Retinal pigment epithelial cell (primary cell): ENCODE data around the gene AGBL4.
"Not testable (repeated sequence)": the region's sequence is repeated elsewhere in the genome, so short reads cannot be mapped to it uniquely, and the experiment has no call there.

Experiments used
- DNase-seq: peaks from one replicate; pipeline ENCODE4 v3.0.0-alpha.2; 2010; ENCODE audit warnings: low read depth
- H3K4me3 ChIP-seq: 2 replicates; pipeline ENCODE4 v1.5.1; 2011; ENCODE audit warnings: mild to moderate bottlenecking, low read length, control low read depth, moderate library complexity
- CTCF ChIP-seq: conservative IDR thresholded peaks from 2 replicates; pipeline ENCODE4 v1.5.1; 2011; ENCODE audit warnings: low read depth, low read length, control low read depth, inconsistent platforms

The AGBL4 gene

DNA sequence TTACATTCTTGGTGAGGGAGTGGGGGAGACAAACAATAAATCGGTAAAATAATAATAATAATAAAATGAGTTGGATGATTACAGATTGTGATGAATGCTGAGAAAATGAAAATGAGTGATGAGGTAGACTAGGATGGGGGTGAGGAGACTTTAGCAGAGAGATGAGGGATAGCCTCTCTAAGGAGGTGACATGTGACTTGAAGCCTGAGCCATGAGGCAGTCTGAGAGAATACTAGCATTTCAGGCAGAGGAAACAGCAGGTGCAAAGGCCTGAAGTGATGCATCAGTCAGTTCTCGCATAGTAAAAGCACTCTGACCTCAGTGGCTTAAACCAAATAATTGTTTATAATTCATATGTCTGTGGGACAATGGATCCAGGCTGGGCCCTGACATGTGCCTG is 181.2 kb downstream of the AGBL4 start:
- DNase-seq, result no peak
- TF ChIP-seq CTCF, result no peak

GRCh38 chr1:49841767-49842166 is 182.0 kb downstream of the AGBL4 start:
- H3K4me3 ChIP-seq, result no peak overlapping the region
- TF ChIP-seq CTCF, result no peak
- no peak for DNase-seq

More for the DNA sequence above, 181.2 kb downstream of the AGBL4 start:
- H3K4me3 ChIP-seq, result no peak overlapping the region

DNA sequence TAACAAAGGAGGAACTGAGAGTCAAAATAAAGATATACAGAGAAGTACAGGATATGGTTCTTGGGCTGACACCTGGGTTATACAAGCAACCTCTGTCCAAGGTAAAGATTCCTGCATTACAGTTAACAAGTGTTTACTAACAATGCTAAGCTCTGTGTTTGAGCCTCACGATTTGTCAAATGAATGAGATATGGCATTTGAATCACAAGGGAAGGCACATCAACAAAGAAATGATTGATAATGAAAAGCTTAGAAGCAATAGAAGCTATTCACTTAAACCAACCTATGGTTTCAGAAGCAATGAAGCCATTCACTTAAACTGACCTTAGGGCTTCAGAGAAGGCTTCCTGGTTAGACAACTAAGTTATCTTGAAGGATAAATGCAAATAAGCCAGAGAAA is 199.5 kb downstream of the AGBL4 start:
- no peak for DNase-seq
- no peak overlapping the region for H3K4me3 ChIP-seq
- TF ChIP-seq CTCF, result no peak

GRCh38 chr1:49817681-49818080 is 206.1 kb downstream of the AGBL4 start:
- DNase-seq, result no peak
- no peak for TF ChIP-seq CTCF

DNA sequence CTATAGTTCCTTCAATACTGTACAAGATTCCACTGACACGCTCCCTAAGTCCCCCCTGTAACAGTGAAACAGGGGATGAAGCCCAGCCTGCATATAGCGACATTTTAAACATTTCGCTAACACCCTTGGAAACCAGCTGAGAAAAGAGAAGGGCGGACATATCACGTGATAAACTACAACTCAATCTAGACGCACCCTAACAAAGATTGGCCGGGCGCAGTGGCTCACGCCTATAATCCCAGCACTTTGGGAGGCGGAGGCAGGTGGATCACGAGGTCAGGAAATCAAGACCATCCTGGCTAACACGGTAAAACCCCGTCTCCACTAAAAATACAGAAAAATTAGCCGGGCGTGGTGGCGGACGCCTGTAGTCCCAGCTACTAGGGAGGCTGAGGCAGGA is 236.7 kb downstream of the AGBL4 start:
- DNase-seq, H3K4me3 ChIP-seq: not testable (repeated sequence)

More at GRCh38 chr1:49817681-49818080, 206.1 kb downstream of the AGBL4 start:
- H3K4me3 ChIP-seq, result no peak overlapping the region

DNA sequence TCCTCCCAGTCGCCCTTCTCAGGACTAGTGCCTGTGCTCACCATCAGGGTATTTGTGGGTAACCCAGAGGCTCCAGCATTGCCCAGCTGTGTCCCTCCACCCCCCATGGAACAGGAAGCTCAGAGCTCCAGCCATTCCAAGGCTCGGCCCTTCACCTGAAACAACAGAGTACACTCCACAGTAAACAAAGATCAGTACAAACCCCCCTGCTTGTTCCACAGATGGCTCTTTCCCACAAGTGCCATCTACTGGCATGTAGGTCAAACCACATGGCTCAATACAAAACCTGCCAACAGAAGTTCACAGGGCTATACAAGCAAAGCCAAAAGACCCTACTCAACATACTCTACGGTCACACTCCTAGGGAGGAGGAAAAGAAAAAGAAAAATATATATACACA is 258.7 kb downstream of the AGBL4 start:
- DNase-seq, result no peak
- H3K4me3 ChIP-seq, result no peak overlapping the region
- TF ChIP-seq CTCF, result peak; percentile 27

GRCh38 chr1:49738118-49738517 is 285.6 kb downstream of the AGBL4 start:
- H3K4me3 ChIP-seq, DNase-seq: not testable (repeated sequence)

GRCh38 chr1:49728377-49728776 is 295.4 kb downstream of the AGBL4 start:
- TF ChIP-seq CTCF, result no peak
- peak; percentile 0 for DNase-seq
- H3K4me3 ChIP-seq, result no peak overlapping the region
